Measurements from ENCODE around the gene TMEM165. TPM values are rescaled to one million over a fixed set of nuclear protein-coding genes. Genes with fewer than 3 reads are reported as not detected.

TMEM165 gene
- total RNA-seq, 4 donors from 2014 or later, result 188 to 357 (median 243) TPM

DNA sequence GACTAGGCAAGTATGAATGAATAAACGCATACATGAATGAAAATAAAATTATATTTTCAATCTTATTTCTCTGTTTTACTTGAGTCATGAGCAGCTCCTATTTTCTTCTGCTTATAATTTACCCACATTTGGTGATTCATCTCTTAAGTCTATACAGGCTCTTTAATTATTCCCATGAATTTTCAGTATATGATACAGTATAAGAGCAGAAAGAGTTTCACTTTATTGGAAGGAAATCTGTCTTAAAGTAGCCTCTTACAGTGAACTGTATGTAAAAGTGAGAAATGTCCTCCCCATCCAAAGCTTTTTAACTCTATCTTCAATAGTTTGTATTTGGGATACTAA lies 50.8 kb downstream of the TMEM165 start:
- ATAC-seq (ENCODE audit: low FRiP score), result no peak

DNA sequence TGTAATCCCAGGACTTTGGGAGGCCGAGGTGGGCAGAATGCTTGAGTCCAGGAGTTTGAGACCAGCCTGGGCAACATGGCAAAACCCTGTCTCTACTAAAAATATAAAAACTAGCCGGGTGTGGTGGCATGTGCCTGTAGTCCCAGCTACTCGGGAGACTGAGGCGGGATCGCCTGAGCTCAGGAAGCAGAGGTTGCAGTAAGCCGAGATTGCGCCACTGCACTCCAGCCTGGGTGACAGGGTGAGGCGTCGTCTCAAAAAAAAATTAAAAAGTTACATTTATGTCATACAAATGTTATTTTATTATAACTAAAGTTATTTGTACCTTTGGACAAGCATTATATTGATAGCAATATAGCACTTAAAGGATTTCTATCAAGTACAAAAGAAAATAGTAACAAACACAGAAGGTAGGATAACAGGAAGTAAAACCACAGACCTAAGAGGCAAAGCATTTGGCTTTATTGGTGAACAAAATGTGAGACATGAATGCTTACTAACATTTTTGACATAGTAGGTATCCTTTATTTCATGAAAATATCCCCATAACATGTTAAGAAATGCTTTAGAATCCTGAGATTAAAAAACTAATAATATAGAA lies 51.5 kb downstream of the TMEM165 start:
- TF ChIP-seq, protein P1, sequence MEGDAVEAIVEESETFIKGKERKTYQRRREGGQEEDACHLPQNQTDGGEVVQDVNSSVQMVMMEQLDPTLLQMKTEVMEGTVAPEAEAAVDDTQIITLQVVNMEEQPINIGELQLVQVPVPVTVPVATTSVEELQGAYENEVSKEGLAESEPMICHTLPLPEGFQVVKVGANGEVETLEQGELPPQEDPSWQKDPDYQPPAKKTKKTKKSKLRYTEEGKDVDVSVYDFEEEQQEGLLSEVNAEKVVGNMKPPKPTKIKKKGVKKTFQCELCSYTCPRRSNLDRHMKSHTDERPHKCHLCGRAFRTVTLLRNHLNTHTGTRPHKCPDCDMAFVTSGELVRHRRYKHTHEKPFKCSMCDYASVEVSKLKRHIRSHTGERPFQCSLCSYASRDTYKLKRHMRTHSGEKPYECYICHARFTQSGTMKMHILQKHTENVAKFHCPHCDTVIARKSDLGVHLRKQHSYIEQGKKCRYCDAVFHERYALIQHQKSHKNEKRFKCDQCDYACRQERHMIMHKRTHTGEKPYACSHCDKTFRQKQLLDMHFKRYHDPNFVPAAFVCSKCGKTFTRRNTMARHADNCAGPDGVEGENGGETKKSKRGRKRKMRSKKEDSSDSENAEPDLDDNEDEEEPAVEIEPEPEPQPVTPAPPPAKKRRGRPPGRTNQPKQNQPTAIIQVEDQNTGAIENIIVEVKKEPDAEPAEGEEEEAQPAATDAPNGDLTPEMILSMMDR (IDR thresholded peaks at IDR 0.05), result no peak
- ATAC-seq (ENCODE audit: low FRiP score) (no peak), DNase-seq (ENCODE audit: low spot score) (no peak)

More for the DNA sequence above, 50.8 kb downstream of the TMEM165 start:
- no peak for DNase-seq (ENCODE audit: low spot score)
- TF ChIP-seq, protein P1 (IDR thresholded peaks at IDR 0.05), result no peak

DNA sequence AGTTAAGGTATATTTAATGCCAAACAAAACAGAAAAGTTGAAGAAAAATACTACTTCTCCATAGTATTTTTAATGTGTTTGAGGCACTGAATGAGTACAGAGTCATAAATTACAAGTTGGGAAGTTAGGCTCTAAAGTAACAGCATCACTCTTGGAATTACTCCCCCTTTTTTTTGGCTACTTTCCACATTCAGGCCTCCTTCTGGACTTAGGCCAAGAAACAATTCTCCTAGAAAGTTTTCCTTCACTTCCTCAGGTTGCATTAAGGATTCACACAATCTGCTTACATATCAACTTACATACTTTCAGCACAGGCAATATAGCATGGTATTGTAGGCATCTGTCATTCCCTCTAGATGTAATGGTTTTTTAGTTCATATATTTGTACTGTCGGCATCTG lies 52.1 kb downstream of the TMEM165 start:
- TF ChIP-seq, protein P1 (IDR thresholded peaks at IDR 0.05), result no peak
- DNase-seq (ENCODE audit: low spot score) (no peak), ATAC-seq (ENCODE audit: low FRiP score) (peak; percentile 18)

DNA sequence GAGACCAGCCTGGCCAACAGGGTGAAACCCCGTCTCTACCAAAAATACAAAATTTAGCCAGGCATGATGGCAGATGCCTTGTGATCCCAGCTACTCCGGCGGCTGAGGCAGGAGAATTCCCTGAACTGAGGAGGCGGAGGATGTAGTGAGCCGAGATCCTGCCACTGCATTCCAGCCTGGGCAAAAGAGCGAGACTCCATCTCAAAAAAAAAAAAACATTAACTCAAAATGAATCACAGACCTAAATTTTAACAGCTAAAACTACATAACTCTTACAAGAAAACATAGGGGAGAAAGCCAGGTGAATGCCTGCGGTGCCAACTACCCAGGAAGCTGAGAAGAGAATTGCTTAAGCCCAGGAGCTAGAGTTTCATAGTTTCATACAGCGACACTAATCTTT lies 54.8 kb downstream of the TMEM165 start:
- DNase-seq (ENCODE audit: low spot score), result no peak
- ATAC-seq (ENCODE audit: low FRiP score), result no peak
- TF ChIP-seq, protein P1 (IDR thresholded peaks at IDR 0.05), result no peak

DNA sequence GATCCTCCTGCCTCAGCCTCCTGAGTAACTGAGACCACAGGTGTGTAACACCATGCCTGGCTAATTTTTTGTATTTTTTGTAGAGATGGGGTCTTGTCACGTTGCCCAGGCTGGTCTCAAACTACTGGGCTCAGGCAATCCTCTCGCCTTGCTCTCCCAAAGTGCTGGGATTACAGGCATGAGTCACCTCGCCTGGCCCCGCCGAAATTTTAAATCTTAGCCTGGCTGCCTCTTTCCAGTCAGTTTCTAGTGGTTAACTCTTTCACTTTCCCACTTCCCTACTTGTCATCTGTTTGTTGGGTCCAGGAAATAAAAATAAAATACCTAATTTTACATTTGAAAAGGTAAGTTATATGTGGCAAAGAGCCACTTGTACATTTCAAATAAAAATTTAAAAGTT lies 62.4 kb downstream of the TMEM165 start:
- DNase-seq (ENCODE audit: low spot score) (no peak), ATAC-seq (ENCODE audit: low FRiP score) (no peak)
- TF ChIP-seq, protein P1 (IDR thresholded peaks at IDR 0.05), result no peak

DNA sequence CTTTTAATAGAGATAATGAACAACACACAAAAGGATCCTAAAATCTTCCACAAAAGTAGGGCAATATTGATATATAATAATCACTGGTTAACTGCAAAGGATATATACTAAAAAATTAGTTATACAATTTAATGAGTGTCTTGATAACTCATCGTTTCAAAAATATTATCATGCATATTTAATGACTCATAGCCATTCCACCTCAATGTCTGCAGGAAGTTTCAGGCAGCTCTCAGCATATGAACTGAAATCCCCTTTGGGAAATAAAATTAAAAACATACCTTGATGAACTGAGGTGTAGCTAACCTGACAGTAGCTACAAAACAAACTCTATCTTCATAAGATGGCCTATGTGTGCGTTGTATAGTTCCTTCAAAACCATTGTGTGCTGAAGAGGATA lies 62.9 kb downstream of the TMEM165 start:
- TF ChIP-seq, protein P1 (IDR thresholded peaks at IDR 0.05), result no peak
- ATAC-seq (ENCODE audit: low FRiP score) (no peak), DNase-seq (ENCODE audit: low spot score) (no peak)

DNA sequence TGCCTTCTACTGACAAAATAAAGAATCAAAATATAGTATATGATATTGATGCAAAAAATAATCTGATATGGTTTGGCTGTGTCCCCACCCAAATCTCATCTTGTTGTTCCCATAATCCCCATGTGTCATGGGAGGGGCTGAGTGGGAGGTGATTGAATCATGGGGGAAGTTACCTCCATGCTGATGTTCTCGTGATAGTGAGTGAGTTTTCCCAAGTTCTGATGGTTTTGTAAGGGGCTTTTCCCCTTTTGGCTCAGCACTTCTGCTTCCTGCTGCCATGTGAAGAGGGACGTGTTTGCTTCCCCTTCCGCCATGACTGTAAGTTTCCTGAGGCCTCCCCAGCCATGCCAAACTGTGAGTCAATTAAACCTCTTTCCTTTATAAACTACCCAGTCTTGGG lies 70.2 kb downstream of the TMEM165 start:
- ATAC-seq (ENCODE audit: low FRiP score) (no peak), DNase-seq (ENCODE audit: low spot score) (no peak)
- TF ChIP-seq, protein P1 (IDR thresholded peaks at IDR 0.05), result no peak

All from omental fat pad (tissue), 4 donors.